K562 (cell line): ENCODE measurements around the gene ZMIZ1. TPM values are rescaled to one million over a fixed set of nuclear protein-coding genes. Genes with fewer than 3 reads are reported as not detected.

Experiments
- ATAC-seq: fragments of 200-7000 bp; cut with Tn5 transposase; 3 replicates; pipeline ENCODE4 v1.9.1; 2020; ENCODE audit warnings: moderate library complexity
- BruUV-seq: library from RNA; stranded (reverse); fragments of 400-500 nt; replicated peaks from 2 replicates; lab custom pipeline; 2021; lab: Mats Ljungman, UMichigan
- CTCF ChIA-PET: fragments of 300-600 bp; formaldehyde crosslinking; extraction: SDS; loops from one replicate; lab custom pipeline; 2021; ENCODE audit warnings: low intra/inter-chr PET ratio; lab: Yijun Ruan, JAX
- POLR2A ChIA-PET: fragments of 300-600, 350-650 bp; sonication (Branson Sonifier 250); formaldehyde crosslinking; extraction: SDS; loops from one replicate; lab custom pipeline; 2021; ENCODE audit warnings: antibody characterized with exemption, inconsistent platforms; lab: Yijun Ruan, JAX
- DNase-seq, 4 experiments: peaks; one replicate each; pipeline versions ENCODE4 v3.0.0 to v3.0.0-alpha.2; 2011 to 2018; ENCODE audit warnings: low spot score in 3 of 4, mixed read lengths in 3 of 4; ENCODE audit errors: extremely low read depth in 1 of 4
- FAIRE-seq: peaks from 2 replicates; lab custom pipeline; 2011; peaks lifted over from hg19 to GRCh38; lab: Jason Lieb, UNC
- H2AFZ ChIP-seq: 2 replicates; pipeline ENCODE4 v1.6.0; 2011; ENCODE audit warnings: low read depth, low read length, control low read depth, inconsistent platforms
- H3K27ac ChIP-seq: fragments of 200-600 bp; 3 replicates; pipeline ENCODE4 v1.8.0; 2011; ENCODE audit warnings: low read depth, mild to moderate bottlenecking, control low read depth, inconsistent platforms, low read length, moderate library complexity, mixed read lengths; ENCODE audit errors: extremely low read depth
- H3K27me3 ChIP-seq, 2 experiments: fragments of 300-600 bp in 1 of 2; 2 replicates in 1 of 2; 3 replicates in 1 of 2; pipeline versions ENCODE4 v1.6.0 to v1.8.0; 2011; ENCODE audit warnings: inconsistent platforms in 2 of 2, low read length in 2 of 2, mild to moderate bottlenecking in 1 of 2, mixed read lengths in 1 of 2, moderate library complexity in 1 of 2; ENCODE audit not compliant: control insufficient read depth in 2 of 2, insufficient read depth in 2 of 2
- H3K36me3 ChIP-seq: fragments of 300-600 bp; 3 replicates; pipeline ENCODE4 v1.8.0; 2011; ENCODE audit warnings: mild to moderate bottlenecking, low read length, inconsistent platforms; ENCODE audit not compliant: control insufficient read depth, insufficient read depth
- H3K4me1 ChIP-seq, 2 experiments: fragments of 200-600 bp in 1 of 2; replicated peaks in 1 of 2; 2 replicates in 1 of 2; 3 replicates in 1 of 2; pipeline versions ENCODE4 v1.5.1 to v1.8.0; 2011; ENCODE audit warnings: inconsistent platforms in 2 of 2, low read length in 2 of 2, mild to moderate bottlenecking in 1 of 2, mixed read lengths in 1 of 2, moderate library complexity in 1 of 2; ENCODE audit not compliant: control insufficient read depth in 2 of 2, insufficient read depth in 2 of 2
- H3K4me2 ChIP-seq: 2 replicates; pipeline ENCODE4 v1.6.1; 2011; ENCODE audit warnings: low read length, control low read depth, inconsistent platforms, mixed read lengths; ENCODE audit not compliant: insufficient read depth
- H3K4me3 ChIP-seq: fragments of 200-600 bp; sonication (generic), shearing (Covaris generic); 2 replicates; pipeline ENCODE4 v1.5.1; 2016; ENCODE audit warnings: control low read depth, inconsistent platforms
- H3K79me2 ChIP-seq: fragments of 200-600 bp; 3 replicates; pipeline ENCODE4 v1.8.0; 2011; ENCODE audit warnings: low read length, inconsistent platforms; ENCODE audit not compliant: control insufficient read depth, insufficient read depth
- H3K9ac ChIP-seq, 2 experiments: 2 replicates each; pipeline versions ENCODE4 v1.6.0 to v1.6.1; 2011; ENCODE audit warnings: low read depth in 2 of 2, low read length in 2 of 2, control low read depth in 1 of 2, inconsistent platforms in 1 of 2, mild to moderate bottlenecking in 1 of 2, mixed read lengths in 1 of 2; ENCODE audit not compliant: insufficient read depth in 1 of 2
- H3K9me1 ChIP-seq: one replicate; pipeline ENCODE4 v1.6.0; 2011; ENCODE audit warnings: inconsistent platforms, mild to moderate bottlenecking, low read length, moderate library complexity; ENCODE audit not compliant: control insufficient read depth, insufficient read depth
- H3K9me3 ChIP-seq: replicated peaks from 2 replicates; pipeline ENCODE4 v1.5.1; 2011; ENCODE audit warnings: low read depth, low read length, inconsistent platforms; ENCODE audit not compliant: control insufficient read depth, insufficient read depth
- H4K20me1 ChIP-seq: replicated peaks from 2 replicates; pipeline ENCODE4 v1.6.1; 2011; ENCODE audit warnings: low read length, inconsistent platforms, mixed read lengths; ENCODE audit not compliant: control insufficient read depth, insufficient read depth
- CHD4 ChIP-seq: fragments of 200-600 bp; sonication (generic); IDR thresholded peaks from 3 replicates; pipeline ENCODE4 v1.6.1; 2012; ENCODE audit warnings: low read depth, mild to moderate bottlenecking, mixed read lengths, low read length, inconsistent platforms; ENCODE audit not compliant: insufficient read depth, insufficient replicate concordance, poor library complexity, severe bottlenecking
- EGR1 ChIP-seq: fragments of 450-650 bp; conservative IDR thresholded peaks from 2 replicates; pipeline ENCODE4 v1.6.1; 2017; ENCODE audit warnings: mild to moderate bottlenecking
- KHSRP ChIP-seq: fragments of 450-650 bp; IDR thresholded peaks from 2 replicates; pipeline ENCODE4 v1.6.1; 2017
- MCM7 ChIP-seq, 2 experiments: fragments of 450-650 bp; IDR thresholded peaks; 2 replicates each; pipeline ENCODE4 v1.6.1; 2016 to 2018
- MIER1 ChIP-seq: fragments of 450-650 bp; IDR thresholded peaks from 2 replicates; pipeline ENCODE4 v1.6.1; 2016; ENCODE audit warnings: antibody characterized with exemption, mild to moderate bottlenecking, low read depth
- MXI1 ChIP-seq: IDR thresholded peaks from 2 replicates; pipeline ENCODE4 v1.6.1; 2011; ENCODE audit warnings: low read depth, mild to moderate bottlenecking, improper control_type of control experiment, low read length
- MYC ChIP-seq, 2 experiments: fragments of 250-450 bp in 1 of 2; sonication (Bioruptor Pico) in 1 of 2; IDR thresholded peaks; 2 replicates each; pipeline versions ENCODE4 v1.5.1 to v1.6.1; 2012 to 2021; ENCODE audit warnings: low read depth in 2 of 2, borderline replicate concordance in 1 of 2, improper control_type of control experiment in 1 of 2, low read length in 1 of 2, mild to moderate bottlenecking in 1 of 2, moderate library complexity in 1 of 2
- POLR3A ChIP-seq: IDR thresholded peaks from 2 replicates; pipeline ENCODE4 v1.6.1; 2011; ENCODE audit warnings: borderline replicate concordance, mild to moderate bottlenecking, moderate library complexity; ENCODE audit not compliant: insufficient read length, insufficient read depth; ENCODE audit errors: extremely low read depth
- RFX1 ChIP-seq: fragments of 450-650 bp; IDR thresholded peaks from 2 replicates; pipeline ENCODE4 v1.6.1; 2016; ENCODE audit warnings: mild to moderate bottlenecking, moderate library complexity
- SAFB ChIP-seq: fragments of 200-400 bp; formaldehyde crosslinking; IDR thresholded peaks from 2 replicates; pipeline ENCODE4 v1.6.1; 2017; ENCODE audit warnings: low read depth, low read length, borderline replicate concordance
- SAFB2 ChIP-seq: fragments of 200-400 bp; formaldehyde crosslinking; IDR thresholded peaks from 2 replicates; pipeline ENCODE4 v1.6.1; 2018; ENCODE audit warnings: borderline replicate concordance, low read length, low read depth, moderate library complexity; ENCODE audit not compliant: severe bottlenecking
- SMAD1 ChIP-seq: fragments of 150-350 bp; IDR thresholded peaks from 2 replicates; pipeline ENCODE4 v1.6.1; 2014; ENCODE audit warnings: low read length, low read depth; ENCODE audit not compliant: partially characterized antibody
- SMARCC2 ChIP-seq: fragments of 450-650 bp; IDR thresholded peaks from 2 replicates; pipeline ENCODE4 v1.6.1; 2017; ENCODE audit warnings: antibody characterized with exemption, moderate library complexity, mild to moderate bottlenecking, low read depth
- ZBTB8A ChIP-seq: fragments of 450-650 bp; IDR thresholded peaks from 2 replicates; pipeline ENCODE4 v1.6.1; 2018; ENCODE audit warnings: mild to moderate bottlenecking, moderate library complexity; ENCODE audit not compliant: partially characterized antibody
- ZNF316 ChIP-seq: fragments of 450-650 bp; IDR thresholded peaks from 2 replicates; pipeline ENCODE4 v1.6.1; 2016
- ZNF444 ChIP-seq: fragments of 250-450 bp; sonication (Bioruptor Pico); IDR thresholded peaks from 2 replicates; pipeline ENCODE4 v1.4.0; 2020; ENCODE audit warnings: mild to moderate bottlenecking, moderate library complexity
- ZNF668 ChIP-seq: fragments of 250-450 bp; sonication (Bioruptor Pico); IDR thresholded peaks from 2 replicates; pipeline ENCODE4 v1.8.0; 2022; ENCODE audit warnings: mild to moderate bottlenecking, inconsistent platforms
- WGBS: fragments of 100-300 bp; shearing (Covaris generic); methylation state at CpG from one replicate; pipeline ENCODE4 v1.1.6; 2016; ENCODE audit warnings: low coverage, mixed read lengths; ENCODE audit not compliant: insufficient coverage; ENCODE audit errors: missing lambda C conversion rate; 5-methylcytosine and 5-hydroxymethylcytosine counted together
- in situ Hi-C: fragments of 300-500 bp; cut with MboI; formaldehyde crosslinking; loops from 4 replicates; pipeline ENCODE4 v1.15.0; 2018; ENCODE audit warnings: inconsistent platforms, mixed read lengths
- intact Hi-C: fragments of 100-400 bp; cut with micrococcal nuclease; formaldehyde crosslinking; loops from 2 replicates; pipeline ENCODE4 v1.14.2; 2022
- polyA plus RNA-seq, 8 experiments: library from polyadenylated mRNA; depleted of rRNA in 4 of 8; stranded (reverse) in 5 of 8; unstranded in 3 of 8; fragments of >200 nt; fragmentation: Nextera tagmentation in 2 of 8; fragmentation: Illumina TruSeq in 1 of 8; extraction: Ambion mirVana in 2 of 8; extraction: Trizol in 1 of 8; gene quantifications; 2 replicates each; pipeline versions ENCODE4 v1.2.1 to v1.2.3, GENCODE V29; 2011 to 2014; ENCODE audit warnings: inconsistent platforms in 1 of 8, missing spikeins in 1 of 8
- total RNA-seq, 7 experiments: library from RNA; depleted of rRNA in 6 of 7; stranded (reverse); fragments of >200 nt in 6 of 7; fragmentation: Illumina TruSeq in 2 of 7; extraction: Trizol in 2 of 7; gene quantifications; 2 replicates each; pipeline versions ENCODE4 v1.2.1 to v1.2.3, GENCODE V29; 2011 to 2021; ENCODE audit warnings: low replicate concordance in 1 of 7
- TF ChIP-seq, protein P1 (sequence below): fragments of 450-650 bp; IDR thresholded peaks from 2 replicates; pipeline ENCODE4 v1.6.1; 2016; ENCODE audit warnings: missing biosample characterization, missing genetic modification characterization
- TF ChIP-seq, protein P2 (sequence below), 3 experiments: fragments of 200-800 bp in 1 of 3; sonication (Bioruptor generic) in 1 of 3; sonication (generic) in 1 of 3; formaldehyde crosslinking in 1 of 3; IDR thresholded peaks; 2 replicates each; pipeline versions ENCODE4 v1.6.1 to v1.8.0; 2016 to 2022; ENCODE audit warnings: mild to moderate bottlenecking in 2 of 3, missing compliant biosample characterization in 2 of 3, missing genetic modification characterization in 2 of 3, missing genetic modification reagents in 1 of 3

Gene ZMIZ1
- total and polyA plus RNA-seq, 9 of the 15 experiments (the other 6 are each of a cell fraction or from before 2014, with no cell fraction given): 1.0 to 37.3 (median 4.3) TPM

DNA sequence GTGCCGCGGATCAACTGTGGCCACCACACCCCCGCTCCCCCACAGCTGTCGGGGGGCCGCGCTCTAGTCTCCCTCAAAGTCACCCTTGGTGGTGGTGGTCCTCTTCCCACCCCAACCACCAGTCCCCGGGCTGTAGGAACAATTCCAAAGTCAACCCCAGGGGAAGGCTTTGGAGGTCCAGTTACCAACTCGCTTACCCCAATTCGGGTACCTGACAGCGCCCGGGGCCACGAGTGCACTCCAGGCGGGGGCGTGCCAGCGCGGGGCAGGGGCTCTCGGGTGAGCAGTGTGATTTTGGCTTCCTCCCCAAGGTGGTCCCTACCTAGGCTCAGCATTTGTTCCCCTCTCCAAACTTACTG lies 584 bp upstream of the ZMIZ1 start:
- WGBS: 18% methylated on average over 17 of the region's 17 CpGs
- no peak for FAIRE-seq
- in situ Hi-C loops (no loop called here), intact Hi-C loops (loop anchor here (1.0 to 5.0 kb wide), 4 partner anchors 46 to 127 kb away; no protein-coding TSS in a partner anchor)
- Histone ChIP-seq H3K9me1 (no peaks in the 10 kb centered on the region), H3K4me2 (peak overlapping the region; percentile 71), H3K27me3 (no peaks in the 10 kb centered on the region), H3K9me3 (no peaks in the 10 kb centered on the region), H3K79me2 (peaks cover 42% of the 10 kb centered on the region), H3K36me3 (no peaks in the 10 kb centered on the region), H3K9ac (peak overlapping the region; percentile 23 to 92; a peak in 3 of 4 replicates), H2AFZ (peak overlapping the region; percentile 95), H3K4me1 (peaks cover 14 to 54% of the 10 kb centered on the region in 2 experiments; a peak in 4 of 5 replicates), H3K27ac (peak overlapping the region; percentile 84; the same call in 1 of the 3 replicates), H3K4me3 (peak overlapping the region; percentile 83), H4K20me1 (peaks cover 22% of the 10 kb centered on the region; the same call in 1 of the 2 replicates)
- POLR2A ChIA-PET: interaction anchor here (0.6 kb wide), 1 partner anchor 111 kb away, joined by 3 read pairs; no protein-coding TSS in a partner anchor
- CTCF ChIA-PET: interaction anchor here (0.7 kb wide), 2 partner anchors 36 to 154 kb away, joined by 3 read pairs; no protein-coding TSS in a partner anchor
- no TSS peak for BruUV-seq
- ATAC-seq: peak; percentile 8
- peak in 3 of 4 experiments; percentile 52 to 58 (median 56) for DNase-seq
- TF ChIP-seq, protein P1, sequence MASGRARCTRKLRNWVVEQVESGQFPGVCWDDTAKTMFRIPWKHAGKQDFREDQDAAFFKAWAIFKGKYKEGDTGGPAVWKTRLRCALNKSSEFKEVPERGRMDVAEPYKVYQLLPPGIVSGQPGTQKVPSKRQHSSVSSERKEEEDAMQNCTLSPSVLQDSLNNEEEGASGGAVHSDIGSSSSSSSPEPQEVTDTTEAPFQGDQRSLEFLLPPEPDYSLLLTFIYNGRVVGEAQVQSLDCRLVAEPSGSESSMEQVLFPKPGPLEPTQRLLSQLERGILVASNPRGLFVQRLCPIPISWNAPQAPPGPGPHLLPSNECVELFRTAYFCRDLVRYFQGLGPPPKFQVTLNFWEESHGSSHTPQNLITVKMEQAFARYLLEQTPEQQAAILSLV (tag): no peak
- TF ChIP-seq EGR1 (peak; percentile 63; the same call in 1 of the 2 replicates), ZNF668 (CRISPR knock-in tag) (no peak), MCM7 (IDR thresholded peaks at IDR 0.05) (no peak), ZNF316 (no peak), SAFB (no peak), CHD4 (peak; percentile 60), SMAD1 (no peak), MXI1 (no peak), ZNF444 (no peak), KHSRP (no peak), SAFB2 (no peak), ZBTB8A (no peak), POLR3A (no peak), RFX1 (no peak), SMARCC2 (no peak), MYC (IDR thresholded peaks at IDR 0.05; ENCODE audit: low read depth, low read length) (no peak), MYC (CRISPR knock-in tag; IDR thresholded peaks at IDR 0.05; ENCODE audit: borderline replicate concordance, low read depth) (peak; percentile 37; the same call in 1 of the 2 replicates), MIER1 (peak; percentile 51; the same call in 1 of the 2 replicates)
- TF ChIP-seq, protein P2, sequence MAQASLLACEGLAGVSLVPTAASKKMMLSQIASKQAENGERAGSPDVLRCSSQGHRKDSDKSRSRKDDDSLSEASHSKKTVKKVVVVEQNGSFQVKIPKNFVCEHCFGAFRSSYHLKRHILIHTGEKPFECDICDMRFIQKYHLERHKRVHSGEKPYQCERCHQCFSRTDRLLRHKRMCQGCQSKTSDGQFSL (CRISPR knock-in tag; IDR thresholded peaks at IDR 0.05): no peak
- TF ChIP-seq, protein P2 (tag; IDR thresholded peaks at IDR 0.05): peak in 1 of 2 experiments; percentile 43; a peak in 1 of 4 replicates
